Measurements from ENCODE around the gene SLC22A17. TPM values are rescaled to one million over a fixed set of nuclear protein-coding genes. Genes with fewer than 3 reads are reported as not detected.

SLC22A17 gene
- total RNA-seq, 1 donor from 2014 or later, result 52.5 TPM

GRCh38 chr14:23320584-23321571 is 31.8 kb downstream of the SLC22A17 start, which contains the start of gene PABPN1:
PABPN1 (plus strand) TSS chr14:23321457; CDS start chr14:23321470, 13 bp downstream.
- no peaks in the 10 kb centered on the region for H3K9me3 Mint-ChIP-seq
- TF ChIP-seq CTCF (conservative IDR thresholded peaks at IDR 0.05), result no peak

GRCh38 chr14:23319746-23320583 is 32.7 kb downstream of the SLC22A17 start:
- no peak for DNase-seq (ENCODE audit: extremely low spot score, unreplicated experiment)
- Mint-ChIP-seq H3K4me3 (peak overlapping the region; percentile 94), H3K9me3 (no peaks in the 10 kb centered on the region), H3K36me3 (peaks cover 34% of the 10 kb centered on the region), H3K27me3 (no peaks in the 10 kb centered on the region), H3K27ac (peak overlapping the region; percentile 98), H3K4me1 (ENCODE audit: unreplicated experiment) (peaks cover 11% of the 10 kb centered on the region)
- TF ChIP-seq CTCF (conservative IDR thresholded peaks at IDR 0.05), result no peak

More at GRCh38 chr14:23320584-23321571, 31.8 kb downstream of the SLC22A17 start, which contains the start of gene PABPN1:
- Mint-ChIP-seq H3K27me3 (no peaks in the 10 kb centered on the region), H3K27ac (peak within 1 kb of the TSS; percentile 98), H3K4me1 (ENCODE audit: unreplicated experiment) (peaks cover 11% of the 10 kb centered on the region), H3K36me3 (peaks cover 34% of the 10 kb centered on the region), H3K4me3 (peak within 1 kb of the TSS; percentile 98)
- DNase-seq (ENCODE audit: extremely low spot score, unreplicated experiment), result peak; percentile 98

- Mint-ChIP-seq H3K36me3 (peaks cover 17% of the 10 kb centered on the region), H3K9me3 (no peaks in the 10 kb centered on the region), H3K4me1 (ENCODE audit: unreplicated experiment) (no peaks in the 10 kb centered on the region), H3K27ac (no peak overlapping the region), H3K27me3 (no peaks in the 10 kb centered on the region), H3K4me3 (no peak overlapping the region)
- no peak for TF ChIP-seq CTCF (conservative IDR thresholded peaks at IDR 0.05)
- DNase-seq (ENCODE audit: extremely low spot score, unreplicated experiment), result no peak
Measured at GRCh38 chr14:23316300-23316699, 36.4 kb downstream of the SLC22A17 start.

- H3K9me3 Mint-ChIP-seq, result no peaks in the 10 kb centered on the region
- H3K4me1 Mint-ChIP-seq (ENCODE audit: unreplicated experiment), result peaks cover 17% of the 10 kb centered on the region
- peaks cover 10% of the 10 kb centered on the region for H3K36me3 Mint-ChIP-seq
- no peak overlapping the region for H3K27ac Mint-ChIP-seq
- H3K27me3 Mint-ChIP-seq, result no peaks in the 10 kb centered on the region
- DNase-seq (ENCODE audit: extremely low spot score, unreplicated experiment), result no peak
- H3K4me3 Mint-ChIP-seq, result no peak overlapping the region
- TF ChIP-seq CTCF (conservative IDR thresholded peaks at IDR 0.05), result no peak
Measured at GRCh38 chr14:23310546-23310945, 42.1 kb downstream of the SLC22A17 start.

- Mint-ChIP-seq H3K9me3 (no peaks in the 10 kb centered on the region), H3K4me1 (ENCODE audit: unreplicated experiment) (peaks cover 17% of the 10 kb centered on the region), H3K36me3 (peaks cover 10% of the 10 kb centered on the region), H3K27me3 (no peaks in the 10 kb centered on the region), H3K4me3 (peak overlapping the region; percentile 97), H3K27ac (no peak overlapping the region)
- DNase-seq (ENCODE audit: extremely low spot score, unreplicated experiment), result no peak
- TF ChIP-seq CTCF (conservative IDR thresholded peaks at IDR 0.05), result no peak
Measured at GRCh38 chr14:23308721-23309445, 43.8 kb downstream of the SLC22A17 start.
